Measurements from ENCODE around the gene HOTAIR.

Gene HOTAIR

DNA sequence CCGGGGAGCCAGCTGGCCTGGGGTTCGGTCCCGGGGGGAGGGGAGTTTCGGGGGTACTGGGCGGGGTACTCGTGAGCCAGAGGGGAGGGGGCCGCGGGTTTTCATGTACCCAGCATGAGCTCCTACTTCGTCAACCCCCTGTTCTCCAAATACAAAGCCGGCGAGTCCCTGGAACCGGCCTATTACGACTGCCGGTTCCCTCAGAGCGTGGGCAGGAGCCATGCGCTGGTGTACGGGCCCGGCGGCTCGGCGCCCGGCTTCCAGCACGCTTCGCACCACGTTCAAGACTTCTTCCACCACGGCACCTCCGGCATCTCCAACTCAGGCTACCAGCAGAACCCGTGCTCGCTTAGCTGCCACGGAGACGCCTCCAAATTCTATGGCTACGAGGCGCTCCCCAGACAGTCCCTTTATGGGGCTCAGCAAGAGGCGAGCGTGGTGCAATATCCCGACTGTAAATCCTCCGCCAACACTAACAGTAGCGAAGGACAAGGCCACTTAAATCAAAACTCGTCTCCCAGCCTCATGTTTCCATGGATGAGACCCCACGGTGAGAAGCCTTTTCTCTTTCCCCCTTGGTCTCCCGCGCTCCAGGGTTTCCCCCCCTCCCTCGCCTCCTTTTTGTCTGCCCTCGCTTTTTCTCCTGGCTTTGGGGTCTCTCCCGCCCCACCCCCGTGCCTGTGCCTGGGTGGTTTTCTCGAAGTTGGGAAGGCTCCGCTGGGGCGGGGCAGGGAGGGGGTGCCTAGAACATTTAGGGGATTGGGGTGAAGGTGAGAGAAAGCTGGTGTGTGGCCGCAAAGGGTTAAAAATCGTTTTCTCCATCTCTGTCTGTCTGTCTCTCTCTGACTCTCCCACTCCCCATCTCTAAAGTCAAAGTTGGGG is 34.7 kb upstream of the HOTAIR start:
- Histone ChIP-seq H3K4me1 (ENCODE audit: insufficient read depth, low read length) (no peaks in the 10 kb centered on the region), H3K36me3 (ENCODE audit: insufficient read depth, low read depth, low read length) (no peaks in the 10 kb centered on the region), H3K4me3 (ENCODE audit: low read length) (no peak overlapping the region), H3K27me3 (ENCODE audit: insufficient read depth, low read length) (peaks cover 100% of the 10 kb centered on the region), H3K9me3 (ENCODE audit: insufficient read depth, low read depth, low read length) (no peaks in the 10 kb centered on the region; the same call in 1 of the 2 replicates), H3K9ac (ENCODE audit: low read depth, low read length) (no peak overlapping the region), H3K27ac (ENCODE audit: low read length) (no peak overlapping the region)

DNA sequence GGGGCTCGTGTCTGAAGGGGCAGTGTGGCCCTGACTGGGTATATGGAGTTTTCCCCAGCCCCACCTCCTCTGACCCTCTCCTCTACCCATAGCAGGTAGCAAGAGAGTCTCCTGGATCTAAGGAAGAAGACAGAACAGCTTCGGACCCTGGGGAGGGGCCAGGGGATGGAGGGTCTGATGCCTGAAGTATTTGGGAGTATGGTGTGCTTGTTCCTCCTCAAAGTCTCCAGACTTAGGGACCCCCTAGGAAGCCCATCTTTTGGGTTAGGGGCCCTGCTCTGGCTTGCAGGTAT is 33.5 kb upstream of the HOTAIR start:
- no peak overlapping the region for H3K4me3 ChIP-seq (ENCODE audit: low read length)
- H3K36me3 ChIP-seq (ENCODE audit: insufficient read depth, low read depth, low read length): no peaks in the 10 kb centered on the region
- H3K4me1 ChIP-seq (ENCODE audit: insufficient read depth, low read length): no peaks in the 10 kb centered on the region
- no peak overlapping the region for H3K9ac ChIP-seq (ENCODE audit: low read depth, low read length)
- no peak overlapping the region for H3K27ac ChIP-seq (ENCODE audit: low read length)
- H3K27me3 ChIP-seq (ENCODE audit: insufficient read depth, low read length): peaks cover 100% of the 10 kb centered on the region
- no peaks in the 10 kb centered on the region; the same call in 1 of the 2 replicates for H3K9me3 ChIP-seq (ENCODE audit: insufficient read depth, low read depth, low read length)

DNA sequence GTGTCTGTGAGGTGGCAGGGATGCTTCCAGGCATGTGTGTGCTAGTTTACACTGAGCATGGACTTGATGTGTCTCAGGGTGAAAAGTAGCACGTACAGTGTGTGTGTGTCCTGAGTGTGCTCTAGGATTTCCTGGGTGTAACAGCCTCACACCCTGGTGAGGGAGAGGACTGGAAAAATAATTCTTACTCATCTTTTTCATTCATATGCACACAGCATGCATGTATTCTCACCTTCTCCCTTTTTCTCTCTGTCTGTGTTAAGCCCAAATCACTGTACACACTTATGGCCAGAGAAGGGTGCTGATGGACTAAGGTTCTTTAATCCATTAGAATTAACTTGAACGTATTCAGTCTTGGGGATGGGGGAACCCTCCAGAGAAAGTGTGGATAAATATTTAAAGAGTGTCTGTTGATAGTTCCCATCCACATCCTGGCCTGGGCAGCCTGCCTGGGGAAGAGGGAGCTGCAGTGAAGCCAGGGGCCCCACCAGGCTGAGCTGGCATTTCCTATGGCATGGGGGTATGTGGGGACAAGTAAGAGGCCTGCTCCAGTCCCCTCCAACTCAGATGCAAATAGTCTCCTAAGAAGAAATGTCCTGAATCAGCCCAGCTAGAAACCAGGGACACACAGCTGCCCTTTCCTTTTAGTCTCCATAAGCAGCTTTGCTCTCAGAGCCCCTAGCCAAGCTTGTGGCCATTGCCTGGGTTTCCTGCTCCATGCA is 32.9 kb upstream of the HOTAIR start:
- Histone ChIP-seq H3K4me3 (ENCODE audit: low read length) (no peak overlapping the region), H3K27me3 (ENCODE audit: insufficient read depth, low read length) (peaks cover 100% of the 10 kb centered on the region)

DNA sequence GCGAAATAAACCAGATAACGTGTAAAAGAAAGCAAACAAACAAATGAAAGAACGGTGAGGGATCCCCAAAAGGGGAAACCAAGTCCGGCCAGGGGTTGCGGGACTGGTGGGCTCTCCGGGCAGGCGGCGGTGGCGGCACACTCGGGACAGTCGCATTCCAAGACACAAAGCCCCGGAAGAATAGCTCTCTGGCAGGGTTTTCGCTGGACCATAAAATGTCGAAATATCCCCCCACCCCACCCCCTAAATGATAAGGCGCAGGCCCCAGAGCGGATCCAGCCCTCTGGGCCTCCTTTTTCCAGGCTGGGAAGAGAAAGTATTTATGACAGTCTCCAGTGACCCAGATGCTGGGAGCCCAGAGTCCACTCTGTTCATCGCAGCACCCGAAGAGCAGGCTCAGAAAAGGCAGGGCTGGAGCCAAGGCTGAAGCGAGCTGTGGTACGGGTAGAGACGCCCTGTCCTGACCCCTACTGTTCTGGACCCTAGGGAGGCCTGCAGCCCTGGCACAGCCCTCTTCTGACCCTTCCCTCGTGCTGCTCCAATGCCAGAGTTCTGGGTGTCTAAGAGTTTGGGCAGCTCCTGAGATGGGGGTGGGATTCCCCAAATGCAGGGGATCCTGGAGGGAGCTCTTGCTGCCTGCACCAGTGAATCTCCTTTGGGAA is 31.9 kb upstream of the HOTAIR start:
- H3K9ac ChIP-seq (ENCODE audit: low read depth, low read length): no peak overlapping the region
- peaks cover 100% of the 10 kb centered on the region for H3K27me3 ChIP-seq (ENCODE audit: insufficient read depth, low read length)
- no peak overlapping the region for H3K27ac ChIP-seq (ENCODE audit: low read length)
- no peaks in the 10 kb centered on the region; the same call in 1 of the 2 replicates for H3K9me3 ChIP-seq (ENCODE audit: insufficient read depth, low read depth, low read length)
- H3K4me1 ChIP-seq (ENCODE audit: insufficient read depth, low read length): no peaks in the 10 kb centered on the region
- H3K4me3 ChIP-seq (ENCODE audit: low read length): no peak overlapping the region
- no peaks in the 10 kb centered on the region for H3K36me3 ChIP-seq (ENCODE audit: insufficient read depth, low read depth, low read length)

More for the DNA sequence above, 32.9 kb upstream of the HOTAIR start:
- no peaks in the 10 kb centered on the region for H3K36me3 ChIP-seq (ENCODE audit: insufficient read depth, low read depth, low read length)
- H3K27ac ChIP-seq (ENCODE audit: low read length): no peak overlapping the region
- no peaks in the 10 kb centered on the region; the same call in 1 of the 2 replicates for H3K9me3 ChIP-seq (ENCODE audit: insufficient read depth, low read depth, low read length)
- H3K9ac ChIP-seq (ENCODE audit: low read depth, low read length): no peak overlapping the region
- H3K4me1 ChIP-seq (ENCODE audit: insufficient read depth, low read length): no peaks in the 10 kb centered on the region

DNA sequence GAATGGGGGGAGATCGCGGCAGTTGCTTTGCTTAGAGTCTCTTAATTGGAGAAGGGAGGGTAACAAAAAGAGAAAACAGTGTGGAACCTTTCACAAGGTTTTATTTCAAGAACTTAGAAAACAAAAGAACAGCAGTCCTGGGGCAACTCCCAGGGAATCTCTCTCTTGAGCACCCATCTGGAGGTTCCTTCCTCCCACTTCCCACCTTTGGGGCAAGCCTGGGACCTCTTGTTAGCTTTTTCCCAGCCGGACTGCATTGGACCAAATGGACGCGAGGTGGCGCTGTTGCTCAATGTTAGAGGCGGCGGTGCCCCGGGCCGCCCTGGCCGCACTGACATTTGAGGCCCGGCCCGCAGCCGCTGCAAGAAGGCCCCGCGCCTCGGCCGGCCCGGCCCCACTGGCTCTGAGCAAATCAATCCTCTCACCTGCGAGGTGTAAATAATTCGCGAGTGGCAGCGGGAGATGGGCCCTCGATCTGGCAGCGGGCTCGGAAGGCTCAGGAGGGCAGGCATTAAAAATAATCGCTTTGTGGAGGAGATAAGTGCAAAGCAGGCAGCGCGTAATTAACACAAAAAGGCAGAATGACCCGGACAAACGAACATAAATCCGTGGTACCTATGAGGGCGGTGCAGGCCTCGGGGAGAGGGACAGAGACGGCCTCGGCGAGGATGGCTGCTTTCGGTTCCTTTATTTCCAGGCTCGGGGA is 31.3 kb upstream of the HOTAIR start:
- H3K27me3 ChIP-seq (ENCODE audit: insufficient read depth, low read length): peaks cover 100% of the 10 kb centered on the region
- H3K9me3 ChIP-seq (ENCODE audit: insufficient read depth, low read depth, low read length): no peaks in the 10 kb centered on the region; the same call in 1 of the 2 replicates
- no peak overlapping the region for H3K4me3 ChIP-seq (ENCODE audit: low read length)
- no peaks in the 10 kb centered on the region for H3K4me1 ChIP-seq (ENCODE audit: insufficient read depth, low read length)
- H3K27ac ChIP-seq (ENCODE audit: low read length): no peak overlapping the region
- no peak overlapping the region for H3K9ac ChIP-seq (ENCODE audit: low read depth, low read length)
- H3K36me3 ChIP-seq (ENCODE audit: insufficient read depth, low read depth, low read length): no peaks in the 10 kb centered on the region

DNA sequence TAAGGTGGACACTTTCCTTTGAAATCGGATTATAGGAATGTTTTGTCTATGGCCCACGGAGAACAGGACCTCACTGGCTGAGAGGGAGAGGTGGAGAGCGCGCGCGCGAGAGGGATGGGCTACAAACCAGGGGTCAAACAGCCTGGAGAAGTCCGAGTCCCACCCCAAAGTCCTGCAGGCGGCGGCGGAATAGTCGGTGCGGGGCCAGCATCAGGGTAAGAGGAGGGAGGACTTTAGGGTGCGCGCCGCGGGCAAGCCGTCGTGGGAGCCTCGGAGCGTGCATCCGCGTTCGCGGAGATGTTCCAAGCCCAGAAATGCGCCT is 30.7 kb upstream of the HOTAIR start:
- Histone ChIP-seq H3K27me3 (ENCODE audit: insufficient read depth, low read length) (peaks cover 100% of the 10 kb centered on the region), H3K9ac (ENCODE audit: low read depth, low read length) (no peak overlapping the region), H3K36me3 (ENCODE audit: insufficient read depth, low read depth, low read length) (no peaks in the 10 kb centered on the region), H3K4me1 (ENCODE audit: insufficient read depth, low read length) (no peaks in the 10 kb centered on the region), H3K27ac (ENCODE audit: low read length) (no peak overlapping the region), H3K4me3 (ENCODE audit: low read length) (no peak overlapping the region), H3K9me3 (ENCODE audit: insufficient read depth, low read depth, low read length) (no peaks in the 10 kb centered on the region; the same call in 1 of the 2 replicates)

DNA sequence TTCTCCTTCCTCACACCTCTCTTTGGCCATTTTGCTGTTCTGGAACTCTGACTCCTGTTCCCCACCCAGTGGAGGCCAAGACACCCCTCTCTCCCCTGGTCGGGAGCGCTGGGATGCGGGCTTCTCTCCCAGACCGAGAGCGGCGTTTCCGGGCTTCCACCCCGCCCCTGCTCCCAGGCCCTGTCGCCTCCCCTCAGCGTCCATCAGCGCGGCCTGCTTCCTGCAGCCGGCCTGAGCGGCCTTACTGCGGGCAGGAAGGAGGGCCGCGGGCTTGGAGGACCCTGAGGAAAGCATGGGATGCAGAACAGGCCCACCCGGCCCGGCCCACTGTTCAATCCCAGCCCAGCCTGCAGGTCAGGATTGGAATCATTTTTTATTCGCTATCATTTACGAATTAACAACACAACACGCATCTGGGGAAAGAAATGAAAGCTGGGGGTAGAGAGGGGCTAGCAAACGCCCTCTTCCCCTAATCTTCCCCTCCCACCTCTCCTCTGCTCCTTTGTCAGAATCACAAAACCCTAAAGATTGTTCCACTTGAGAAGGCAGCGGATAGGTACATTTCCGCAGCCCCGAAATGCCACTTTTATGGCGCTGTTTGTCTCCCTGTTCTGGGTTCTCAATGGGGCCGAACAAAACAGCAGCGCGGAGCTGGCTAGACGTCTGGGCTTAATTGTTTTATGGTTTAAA is 30.2 kb upstream of the HOTAIR start:
- H3K27me3 ChIP-seq (ENCODE audit: insufficient read depth, low read length): peaks cover 100% of the 10 kb centered on the region
- H3K9me3 ChIP-seq (ENCODE audit: insufficient read depth, low read depth, low read length): no peaks in the 10 kb centered on the region; the same call in 1 of the 2 replicates
- H3K36me3 ChIP-seq (ENCODE audit: insufficient read depth, low read depth, low read length): no peaks in the 10 kb centered on the region
- no peak overlapping the region for H3K9ac ChIP-seq (ENCODE audit: low read depth, low read length)
- no peaks in the 10 kb centered on the region for H3K4me1 ChIP-seq (ENCODE audit: insufficient read depth, low read length)
- H3K27ac ChIP-seq (ENCODE audit: low read length): no peak overlapping the region
- no peak overlapping the region for H3K4me3 ChIP-seq (ENCODE audit: low read length)

DNA sequence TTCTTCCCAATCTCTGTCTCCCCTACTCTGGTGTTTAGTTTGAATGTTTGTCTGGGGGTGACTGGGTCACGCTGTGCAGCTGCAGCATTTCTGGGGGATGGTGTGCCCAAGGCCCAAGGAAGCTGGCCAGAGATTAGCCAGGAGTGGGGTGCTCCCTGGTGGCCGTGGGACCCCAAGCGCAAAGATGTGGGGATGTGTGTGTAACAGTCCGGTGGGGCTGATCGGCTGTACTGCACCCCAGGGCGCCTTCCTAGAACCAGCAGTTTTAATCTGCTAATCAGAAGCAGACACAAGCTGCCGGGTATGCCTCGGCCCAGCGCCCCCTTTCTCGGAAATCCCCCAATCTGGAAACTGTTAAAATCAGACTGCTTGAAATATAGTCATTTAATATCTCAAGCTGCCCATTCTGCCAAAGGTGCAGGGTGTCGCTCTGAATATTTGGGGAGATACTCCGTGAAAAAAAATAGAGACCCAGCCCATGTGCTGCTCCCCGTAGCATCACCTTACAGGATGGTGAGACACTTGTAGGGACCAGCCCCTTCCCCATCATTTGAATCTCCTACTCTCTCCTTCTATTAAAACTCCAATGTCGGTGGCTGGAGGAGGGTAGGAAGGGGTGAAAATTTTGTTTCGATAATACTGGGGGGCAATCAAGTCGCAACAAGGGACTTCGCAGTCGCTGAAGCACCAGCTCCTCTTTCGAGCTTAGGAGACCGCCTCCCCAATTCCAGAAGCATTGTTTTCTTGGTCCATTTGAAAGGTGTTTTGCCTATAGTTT is 29.5 kb upstream of the HOTAIR start:
- no peaks in the 10 kb centered on the region for H3K36me3 ChIP-seq (ENCODE audit: insufficient read depth, low read depth, low read length)
- H3K27me3 ChIP-seq (ENCODE audit: insufficient read depth, low read length): peaks cover 100% of the 10 kb centered on the region
- no peak overlapping the region for H3K4me3 ChIP-seq (ENCODE audit: low read length)
- peaks cover 3% of the 10 kb centered on the region; the same call in 1 of the 2 replicates for H3K9me3 ChIP-seq (ENCODE audit: insufficient read depth, low read depth, low read length)
- no peak overlapping the region for H3K9ac ChIP-seq (ENCODE audit: low read depth, low read length)
- no peak overlapping the region for H3K27ac ChIP-seq (ENCODE audit: low read length)
- H3K4me1 ChIP-seq (ENCODE audit: insufficient read depth, low read length): no peaks in the 10 kb centered on the region

DNA sequence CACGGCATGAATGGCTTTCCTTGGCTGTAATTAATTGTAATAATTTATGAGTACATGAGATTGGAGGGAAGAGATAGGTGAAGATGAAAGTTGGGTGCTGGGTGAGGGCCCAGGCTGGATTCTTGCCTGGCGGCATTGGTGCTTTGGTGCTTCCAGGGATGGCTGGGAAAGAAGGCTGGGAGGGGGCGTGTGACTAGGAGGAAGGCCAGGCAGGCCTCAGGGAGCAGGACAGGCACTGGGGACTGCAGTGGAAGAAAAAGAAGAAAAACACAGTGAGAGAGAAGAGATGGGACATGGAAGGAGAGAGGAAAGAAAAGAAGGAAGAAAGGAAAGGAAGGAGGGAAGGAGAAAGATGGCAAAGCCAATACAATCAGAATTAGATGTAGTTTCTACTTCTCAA is 28.9 kb upstream of the HOTAIR start:
- no peak overlapping the region for H3K9ac ChIP-seq (ENCODE audit: low read depth, low read length)
- H3K4me3 ChIP-seq (ENCODE audit: low read length): no peak overlapping the region
- H3K4me1 ChIP-seq (ENCODE audit: insufficient read depth, low read length): no peaks in the 10 kb centered on the region
- peaks cover 3% of the 10 kb centered on the region; the same call in 1 of the 2 replicates for H3K9me3 ChIP-seq (ENCODE audit: insufficient read depth, low read depth, low read length)
- H3K36me3 ChIP-seq (ENCODE audit: insufficient read depth, low read depth, low read length): no peaks in the 10 kb centered on the region
- H3K27ac ChIP-seq (ENCODE audit: low read length): no peak overlapping the region
- peaks cover 100% of the 10 kb centered on the region for H3K27me3 ChIP-seq (ENCODE audit: insufficient read depth, low read length)

DNA sequence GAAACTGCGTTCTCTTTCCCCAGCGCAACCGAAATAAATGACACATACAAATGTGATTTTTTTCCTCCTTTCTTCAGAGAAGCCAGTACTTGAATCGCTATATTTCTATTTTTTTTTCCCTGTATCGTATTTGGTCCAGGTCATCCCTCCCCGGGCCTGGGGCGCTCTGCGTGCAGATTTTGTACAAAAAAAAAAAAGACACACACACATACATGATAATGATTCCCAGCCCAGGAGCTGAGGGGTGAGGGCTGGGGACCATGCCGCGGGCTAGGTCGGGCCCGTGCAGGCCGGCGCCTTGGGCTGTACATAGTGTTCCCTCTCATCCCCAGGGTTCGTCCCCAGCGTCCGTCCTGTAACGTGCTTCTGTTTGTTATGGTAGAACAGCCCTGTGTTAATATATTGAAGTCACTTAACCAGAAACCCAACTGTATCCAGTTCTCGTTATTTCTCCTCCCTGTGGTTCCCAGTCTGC is 28.2 kb upstream of the HOTAIR start:
- peaks cover 3% of the 10 kb centered on the region; the same call in 1 of the 2 replicates for H3K9me3 ChIP-seq (ENCODE audit: insufficient read depth, low read depth, low read length)
- H3K4me1 ChIP-seq (ENCODE audit: insufficient read depth, low read length): no peaks in the 10 kb centered on the region
- H3K27me3 ChIP-seq (ENCODE audit: insufficient read depth, low read length): peaks cover 100% of the 10 kb centered on the region
- no peak overlapping the region for H3K27ac ChIP-seq (ENCODE audit: low read length)
- H3K36me3 ChIP-seq (ENCODE audit: insufficient read depth, low read depth, low read length): no peaks in the 10 kb centered on the region
- no peak overlapping the region for H3K9ac ChIP-seq (ENCODE audit: low read depth, low read length)
- no peak overlapping the region for H3K4me3 ChIP-seq (ENCODE audit: low read length)
